ENCODE results near the gene NAT9.

NAT9 gene

DNA sequence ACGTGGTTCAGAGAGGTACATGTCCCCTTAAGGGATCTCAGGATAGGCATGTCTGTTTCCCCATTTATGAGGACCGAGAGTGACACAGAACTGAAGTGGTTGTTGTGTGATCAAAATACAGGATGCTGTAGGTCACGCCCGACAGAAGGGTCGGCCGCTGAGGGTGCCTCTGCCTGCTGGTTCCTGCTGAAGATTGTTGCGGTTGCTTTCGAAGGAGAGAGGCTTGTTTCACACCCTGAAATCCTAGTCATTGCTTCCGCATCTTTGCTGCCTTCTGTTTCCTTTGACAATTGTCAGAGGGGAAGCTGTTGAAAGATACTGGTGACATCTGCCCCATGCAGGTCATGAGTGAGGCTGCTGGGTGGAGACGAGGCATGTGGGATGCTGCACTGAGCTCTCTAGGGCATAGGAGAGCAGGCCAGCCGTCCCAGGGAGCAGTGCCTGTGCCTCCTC, 3.8 kb upstream of the NAT9 start:
- no peak for DNase-seq (ENCODE audit: low read depth)

GRCh38 chr17:74779501-74779900, 3.4 kb upstream of the NAT9 start:
- DNase-seq (ENCODE audit: low read depth), result no peak

GRCh38 chr17:74778960-74779359, 2.8 kb upstream of the NAT9 start:
- no peak for DNase-seq (ENCODE audit: low read depth)

DNA sequence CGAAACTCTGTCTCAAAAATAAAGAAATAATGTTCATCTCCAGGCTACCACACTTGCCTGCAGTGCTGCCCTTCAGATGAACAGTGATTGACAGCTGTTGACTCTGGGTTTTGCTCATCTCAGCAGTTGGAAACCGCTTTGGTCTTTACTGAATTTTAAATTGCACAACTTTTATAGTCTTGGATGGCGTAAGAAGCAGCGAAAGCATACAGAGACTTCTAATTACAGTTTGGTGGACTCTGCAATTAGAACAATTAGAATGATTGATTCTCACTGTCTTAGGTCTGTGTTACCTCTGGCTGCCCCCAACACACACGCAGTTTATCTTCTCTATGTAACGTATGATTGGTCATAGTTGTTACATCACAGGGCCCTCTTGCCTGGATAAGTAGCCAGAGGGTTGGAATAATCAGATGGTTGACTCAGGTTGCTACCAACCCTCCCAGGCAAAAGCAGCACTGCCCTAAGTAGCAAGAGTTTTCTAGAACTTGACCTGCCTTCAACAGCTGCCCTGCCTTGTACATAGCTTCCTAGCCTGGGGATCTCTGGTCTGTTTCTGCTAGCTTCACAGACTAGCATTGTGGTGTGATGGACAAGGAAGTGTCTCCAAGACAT, 1.9 kb upstream of the NAT9 start:
- no peak for DNase-seq (ENCODE audit: low read depth)

- DNase-seq (ENCODE audit: low read depth), result no peak
Observed at GRCh38 chr17:74776990-74777389, 845 bp upstream of the NAT9 start.

DNA sequence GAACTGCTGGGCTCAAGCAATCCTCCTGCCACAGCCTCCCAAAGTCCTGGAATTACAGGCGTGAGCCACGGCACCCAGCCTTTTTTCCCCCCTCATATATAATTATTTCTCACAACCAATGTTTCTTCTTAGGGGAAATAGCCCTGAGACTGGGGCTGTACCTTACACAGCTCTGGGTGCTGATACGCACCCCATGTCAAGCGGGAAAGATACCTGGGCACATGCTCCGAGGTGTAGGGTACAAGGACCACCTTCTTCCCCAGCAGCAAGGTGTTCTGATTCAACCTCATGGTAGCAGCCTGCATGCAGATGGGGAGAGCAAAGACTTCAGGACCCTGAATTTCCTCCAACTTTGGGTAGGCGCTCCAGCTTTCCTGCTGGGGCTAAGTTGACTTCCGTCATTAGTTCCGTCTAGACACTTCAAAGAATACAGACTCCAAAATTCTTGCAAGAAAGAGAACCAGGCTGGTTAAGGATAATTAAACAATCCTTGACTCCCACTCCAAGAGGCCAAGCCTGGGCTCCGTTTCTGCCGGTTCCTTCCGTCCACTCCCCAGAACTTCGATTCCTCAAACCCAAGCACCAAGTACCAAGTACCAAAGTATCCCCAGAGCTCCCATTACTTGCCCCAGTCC, 619 bp downstream of the NAT9 start:
- no peak for DNase-seq (ENCODE audit: low read depth)

GRCh38 chr17:74773871-74774286, 2.3 kb downstream of the NAT9 start:
- DNase-seq (ENCODE audit: low read depth), result no peak

DNA sequence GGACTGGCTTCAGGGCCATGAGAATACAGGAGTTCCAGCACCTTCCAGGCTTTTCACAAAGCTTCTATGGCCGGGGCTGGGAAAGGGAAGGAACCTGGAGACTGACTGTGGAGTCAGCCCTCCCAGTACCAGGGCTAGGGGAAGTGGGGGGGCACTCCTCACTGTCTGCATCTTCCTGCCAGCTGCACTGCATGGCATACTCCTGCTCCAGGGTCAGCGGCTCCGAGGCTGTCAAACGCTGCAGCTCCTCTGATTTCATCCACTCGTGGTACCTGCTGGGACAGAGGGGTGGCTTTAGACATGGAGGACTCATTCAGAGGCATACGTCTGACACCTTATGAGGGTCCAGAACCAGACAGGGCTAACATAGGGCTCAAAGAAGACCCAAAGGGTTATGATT, 2.7 kb downstream of the NAT9 start:
- DNase-seq (ENCODE audit: low read depth), result no peak

- DNase-seq (ENCODE audit: low read depth), result no peak
Observed at GRCh38 chr17:74772053-74772452, 4.1 kb downstream of the NAT9 start.

DNA sequence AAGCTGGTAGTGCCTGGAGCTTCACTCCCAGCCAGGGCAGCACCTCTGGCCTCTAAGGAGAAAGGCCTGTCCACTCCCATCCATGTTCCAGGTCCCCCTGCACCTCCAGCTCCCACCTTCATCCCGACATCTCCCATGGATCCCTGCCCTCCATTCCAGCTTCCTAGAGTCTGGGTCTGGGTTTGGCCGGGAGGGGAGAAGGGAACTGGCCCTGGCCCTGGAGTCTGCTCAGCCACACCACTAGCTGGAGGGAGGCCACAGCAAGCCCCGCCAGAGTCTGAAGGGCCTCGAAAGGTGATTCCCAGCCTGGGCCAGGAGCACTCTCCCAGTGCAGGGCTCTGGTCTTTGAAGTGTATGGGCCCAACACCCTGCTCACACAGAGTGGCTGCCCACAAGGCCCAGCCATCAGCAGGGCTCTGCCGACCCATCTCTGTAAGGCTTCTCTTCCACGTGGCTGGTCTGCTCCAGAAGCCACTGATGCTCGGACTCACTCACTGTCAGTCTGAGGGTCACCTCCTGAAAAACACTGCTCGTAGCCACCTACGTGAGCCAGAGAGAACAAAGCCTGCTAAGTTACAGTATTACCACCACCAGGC, 4.7 kb downstream of the NAT9 start:
- no peak for DNase-seq (ENCODE audit: low read depth)

DNA sequence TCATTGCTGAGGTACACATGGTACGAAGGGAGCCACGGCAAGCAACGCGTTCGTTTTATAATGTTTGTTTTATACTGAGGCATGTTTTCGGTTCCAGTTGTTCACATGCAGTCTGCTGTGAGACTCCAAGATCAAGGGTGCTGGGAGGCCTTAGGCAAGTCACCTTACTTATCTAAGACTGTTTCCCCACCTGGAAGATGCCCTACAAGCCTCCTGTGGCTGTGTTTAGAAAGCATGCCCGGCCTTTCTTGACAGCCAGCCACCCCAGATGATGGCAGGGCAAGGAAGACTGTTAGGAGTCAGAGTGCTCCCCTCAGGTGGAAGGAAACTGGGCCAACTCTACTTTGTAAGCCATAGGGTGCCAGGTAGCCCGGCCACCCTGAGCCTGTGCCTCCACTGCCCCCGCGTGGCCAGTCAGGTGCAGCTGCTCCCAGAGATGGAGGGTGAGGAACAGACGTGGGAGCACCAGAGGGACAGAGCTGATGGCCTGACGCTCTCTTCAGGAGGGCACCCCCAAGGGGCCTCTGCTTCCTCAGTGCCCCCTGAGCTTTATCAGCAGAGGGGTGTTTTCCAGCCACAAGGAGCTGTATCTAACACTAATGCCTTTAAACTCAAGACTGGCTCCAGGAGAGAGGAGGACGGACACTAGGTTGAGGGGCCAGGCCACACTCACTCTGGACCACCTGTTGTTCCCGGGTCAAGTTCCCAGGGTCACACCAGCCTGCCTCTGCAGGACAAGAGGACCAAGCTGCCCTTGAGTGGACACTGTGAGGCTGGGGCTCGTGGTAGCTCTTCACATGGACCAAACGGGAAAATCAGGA, 5.4 kb downstream of the NAT9 start:
- DNase-seq (ENCODE audit: low read depth), result no peak

DNA sequence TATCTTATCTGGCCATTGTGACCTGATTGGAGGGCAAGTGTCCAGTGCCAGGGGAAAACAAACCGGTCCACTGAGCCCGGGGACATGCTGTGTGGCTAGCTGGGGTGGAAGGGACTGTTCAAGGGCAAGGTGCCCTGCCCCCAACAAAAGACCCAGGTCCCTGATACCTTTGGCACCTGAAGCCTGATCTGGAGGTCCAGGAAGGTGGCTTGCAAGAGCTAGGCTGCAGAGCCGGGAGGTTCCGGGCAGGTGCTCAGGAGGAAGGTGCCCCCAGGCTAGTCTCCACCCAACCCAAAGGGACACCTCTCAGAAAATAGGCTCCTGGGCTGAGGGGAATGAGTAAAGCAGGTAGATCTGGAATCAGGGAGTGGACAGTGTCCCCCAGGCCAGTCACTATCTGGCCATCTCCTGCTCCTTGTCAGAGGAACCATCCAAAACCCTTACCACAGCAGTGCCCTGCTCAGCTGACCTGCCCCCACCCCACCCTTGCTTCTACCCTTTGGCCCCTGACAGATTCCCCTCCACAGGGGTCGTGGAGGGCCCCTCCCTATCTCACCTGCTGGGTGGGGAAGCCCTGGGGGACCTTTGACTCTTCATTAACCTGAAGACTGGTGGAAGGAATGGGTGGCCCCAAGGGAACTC, 6.2 kb downstream of the NAT9 start:
- DNase-seq (ENCODE audit: low read depth), result no peak

DNA sequence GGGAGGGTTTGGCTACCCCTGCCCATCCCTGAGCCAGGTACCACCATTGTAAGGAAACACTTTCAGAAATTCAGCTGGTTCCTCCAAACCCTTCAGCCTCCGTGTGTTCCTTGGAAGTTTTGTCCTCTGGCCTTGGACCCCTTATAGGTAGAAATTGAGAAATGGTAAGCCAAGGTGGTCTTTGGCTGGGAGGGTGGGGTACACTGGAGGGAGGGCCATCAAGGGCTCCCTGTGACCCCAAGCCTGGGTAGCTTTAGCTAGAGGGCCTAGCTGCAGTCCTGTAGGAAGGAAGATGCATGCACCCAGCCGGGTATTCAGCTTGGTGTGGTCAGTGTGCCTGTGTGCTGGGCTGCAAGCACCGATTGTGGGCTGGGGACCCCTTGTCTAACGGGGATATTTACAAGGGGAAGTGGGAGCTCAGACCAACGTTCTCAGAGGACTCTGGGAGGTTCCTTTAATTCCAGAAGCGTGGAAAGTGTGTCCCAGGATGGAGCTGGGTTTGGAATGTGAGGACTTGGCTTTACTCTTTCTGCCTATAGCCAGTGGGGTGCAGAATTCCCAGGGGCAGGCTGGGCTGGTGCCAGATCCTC, 6.8 kb downstream of the NAT9 start:
- no peak for DNase-seq (ENCODE audit: low read depth)

DNA sequence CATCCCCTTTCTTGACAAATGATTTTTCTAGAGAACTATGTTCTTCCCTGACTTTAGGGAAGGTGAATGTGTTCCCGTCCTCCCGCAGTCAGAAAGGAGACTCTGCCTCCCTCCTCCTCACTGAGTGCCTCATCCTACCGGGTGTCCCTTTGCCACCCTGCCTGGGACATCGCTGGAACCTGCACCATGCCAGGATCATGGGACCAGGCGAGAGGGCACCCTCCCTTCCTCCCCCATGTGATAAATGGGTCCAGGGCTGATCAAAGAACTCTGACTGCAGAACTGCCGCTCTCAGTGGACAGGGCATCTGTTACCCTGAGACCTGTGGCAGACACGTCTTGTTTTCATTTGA, 7.4 kb downstream of the NAT9 start:
- no peak for DNase-seq (ENCODE audit: low read depth)

DNA sequence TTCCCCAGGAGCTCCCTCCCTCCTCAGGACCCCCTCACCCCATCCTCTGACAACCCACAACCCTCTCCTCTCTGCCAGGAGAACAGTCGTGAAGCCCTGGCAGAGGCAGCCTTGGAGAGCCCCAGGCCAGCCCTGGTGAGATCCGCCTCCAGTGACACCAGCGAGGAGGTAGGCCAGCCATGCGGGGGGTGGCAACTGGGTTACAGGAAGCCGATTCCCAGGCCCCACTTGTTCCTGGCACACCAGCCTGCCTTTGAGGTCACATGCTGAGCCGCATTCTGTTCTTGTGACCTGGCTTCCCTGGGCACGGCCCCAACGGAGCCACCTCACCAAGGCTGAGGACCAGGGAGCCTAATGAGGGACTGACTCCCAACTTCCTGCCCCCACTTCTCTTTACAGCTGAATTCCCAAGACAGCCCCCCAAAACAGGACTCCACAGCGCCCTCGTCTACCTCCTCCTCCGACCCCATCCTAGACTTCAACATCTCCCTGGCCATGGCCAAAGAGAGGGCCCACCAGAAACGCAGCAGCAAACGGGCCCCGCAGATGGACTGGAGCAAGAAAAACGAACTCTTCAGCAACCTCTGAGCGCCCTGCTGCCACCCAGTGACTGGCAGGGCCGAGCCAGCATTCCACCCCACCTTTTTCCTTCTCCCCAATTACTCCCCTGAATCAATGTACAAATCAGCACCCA, 7.9 kb downstream of the NAT9 start:
- peak; percentile 62 for DNase-seq (ENCODE audit: low read depth)

DNA sequence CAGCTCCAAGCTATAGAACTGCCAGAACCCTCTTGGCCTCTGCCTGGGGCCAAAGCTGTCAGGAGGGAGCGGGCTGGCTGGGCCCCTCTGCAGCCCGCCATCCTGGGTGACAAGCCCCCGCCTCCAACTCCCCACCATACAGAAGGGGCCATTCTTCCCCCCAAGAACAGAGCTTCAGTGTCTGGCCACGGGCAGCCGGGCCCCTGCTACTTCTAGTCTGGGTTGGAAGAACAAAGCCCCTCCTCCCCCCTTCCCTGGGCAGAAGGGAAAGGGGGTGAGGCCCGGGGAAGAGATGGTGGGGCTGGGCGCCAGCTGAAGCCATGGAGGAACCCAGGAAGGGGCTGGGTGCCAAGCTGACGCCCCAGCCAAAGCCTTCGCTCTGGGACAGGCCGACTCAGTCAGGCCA, 9.0 kb downstream of the NAT9 start:
- DNase-seq (ENCODE audit: low read depth), result no peak

- DNase-seq (ENCODE audit: low read depth), result no peak
Observed at GRCh38 chr17:74766413-74766812, 9.7 kb downstream of the NAT9 start.

GRCh38 chr17:74764751-74765286, 11.3 kb downstream of the NAT9 start:
- DNase-seq (ENCODE audit: low read depth), result no peak

GRCh38 chr17:74763565-74764387, 12.4 kb downstream of the NAT9 start:
- no peak for DNase-seq (ENCODE audit: low read depth)

DNA sequence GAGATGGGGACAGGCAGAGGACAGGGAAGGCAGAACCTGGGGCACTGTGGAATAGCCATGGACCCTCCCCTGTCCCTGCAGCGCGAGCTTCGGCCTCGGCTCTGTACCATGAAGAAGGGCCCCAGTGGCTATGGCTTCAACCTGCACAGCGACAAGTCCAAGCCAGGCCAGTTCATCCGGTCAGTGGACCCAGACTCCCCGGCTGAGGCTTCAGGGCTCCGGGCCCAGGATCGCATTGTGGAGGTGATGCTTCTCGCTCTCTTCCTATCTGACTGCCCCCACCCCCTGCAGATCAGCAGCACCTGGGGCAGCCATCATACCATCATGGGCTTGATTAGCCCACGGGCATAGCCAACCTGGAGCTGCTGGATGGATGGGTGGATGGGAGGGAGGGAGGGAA, 14.2 kb downstream of the NAT9 start:
- DNase-seq (ENCODE audit: low read depth), result no peak
